Adrenal gland (tissue), 5 donors: ENCODE results near the gene EVC.

Experiments used
- POLR2A ChIP-seq, 2 donors: fragments of 450-650 bp; IDR thresholded peaks; one replicate each; pipeline ENCODE4 v1.6.1; 2017; ENCODE audit warnings: antibody characterized with exemption in 2 of 2, mild to moderate bottlenecking in 2 of 2, moderate library complexity in 1 of 2
- TF ChIP-seq, protein P1 (sequence below), 6 experiments: fragments of 450-650 bp in 4 of 6; fragments of 200-600 bp in 2 of 6; sonication (generic) in 1 of 6; IDR thresholded peaks; 1 replicate in 5 of 6; 2 replicates in 1 of 6; pipeline versions ENCODE4 v1.5.1 to v1.8.0; 2016 to 2021; ENCODE audit warnings: antibody characterized with exemption in 6 of 6, mild to moderate bottlenecking in 2 of 6, moderate library complexity in 1 of 6
- donor health status: DM: no; HTN: no; CAD: no.

DNA sequence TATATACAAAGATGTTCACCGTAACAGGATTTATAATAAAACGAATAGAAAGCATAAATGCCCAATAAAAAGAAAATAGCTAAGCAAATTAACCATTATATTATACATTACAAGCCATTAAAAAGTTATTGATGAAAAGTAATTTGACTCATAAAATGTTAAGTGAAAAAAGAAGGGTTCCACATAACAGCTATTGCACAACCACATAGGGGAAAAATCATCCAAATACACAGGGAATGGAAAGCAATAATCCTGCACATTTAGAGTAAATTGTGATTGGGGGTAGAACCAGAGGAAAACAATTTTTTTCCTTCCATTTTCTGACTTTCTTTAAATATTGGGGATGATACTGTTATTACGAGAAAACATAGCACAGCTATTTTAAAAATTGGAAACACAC, 143.9 kb downstream of the EVC start:
- TF ChIP-seq, protein P1, sequence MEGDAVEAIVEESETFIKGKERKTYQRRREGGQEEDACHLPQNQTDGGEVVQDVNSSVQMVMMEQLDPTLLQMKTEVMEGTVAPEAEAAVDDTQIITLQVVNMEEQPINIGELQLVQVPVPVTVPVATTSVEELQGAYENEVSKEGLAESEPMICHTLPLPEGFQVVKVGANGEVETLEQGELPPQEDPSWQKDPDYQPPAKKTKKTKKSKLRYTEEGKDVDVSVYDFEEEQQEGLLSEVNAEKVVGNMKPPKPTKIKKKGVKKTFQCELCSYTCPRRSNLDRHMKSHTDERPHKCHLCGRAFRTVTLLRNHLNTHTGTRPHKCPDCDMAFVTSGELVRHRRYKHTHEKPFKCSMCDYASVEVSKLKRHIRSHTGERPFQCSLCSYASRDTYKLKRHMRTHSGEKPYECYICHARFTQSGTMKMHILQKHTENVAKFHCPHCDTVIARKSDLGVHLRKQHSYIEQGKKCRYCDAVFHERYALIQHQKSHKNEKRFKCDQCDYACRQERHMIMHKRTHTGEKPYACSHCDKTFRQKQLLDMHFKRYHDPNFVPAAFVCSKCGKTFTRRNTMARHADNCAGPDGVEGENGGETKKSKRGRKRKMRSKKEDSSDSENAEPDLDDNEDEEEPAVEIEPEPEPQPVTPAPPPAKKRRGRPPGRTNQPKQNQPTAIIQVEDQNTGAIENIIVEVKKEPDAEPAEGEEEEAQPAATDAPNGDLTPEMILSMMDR (IDR thresholded peaks at IDR 0.05) = no peak
- no peak for TF ChIP-seq POLR2A (IDR thresholded peaks at IDR 0.05)
